ENCODE measurements around the gene FOXD1. TPM values are rescaled to one million over a fixed set of nuclear protein-coding genes. Genes with fewer than 3 reads are reported as not detected.

Gene FOXD1
- total RNA-seq, 1 donor, result 4.2 TPM

DNA sequence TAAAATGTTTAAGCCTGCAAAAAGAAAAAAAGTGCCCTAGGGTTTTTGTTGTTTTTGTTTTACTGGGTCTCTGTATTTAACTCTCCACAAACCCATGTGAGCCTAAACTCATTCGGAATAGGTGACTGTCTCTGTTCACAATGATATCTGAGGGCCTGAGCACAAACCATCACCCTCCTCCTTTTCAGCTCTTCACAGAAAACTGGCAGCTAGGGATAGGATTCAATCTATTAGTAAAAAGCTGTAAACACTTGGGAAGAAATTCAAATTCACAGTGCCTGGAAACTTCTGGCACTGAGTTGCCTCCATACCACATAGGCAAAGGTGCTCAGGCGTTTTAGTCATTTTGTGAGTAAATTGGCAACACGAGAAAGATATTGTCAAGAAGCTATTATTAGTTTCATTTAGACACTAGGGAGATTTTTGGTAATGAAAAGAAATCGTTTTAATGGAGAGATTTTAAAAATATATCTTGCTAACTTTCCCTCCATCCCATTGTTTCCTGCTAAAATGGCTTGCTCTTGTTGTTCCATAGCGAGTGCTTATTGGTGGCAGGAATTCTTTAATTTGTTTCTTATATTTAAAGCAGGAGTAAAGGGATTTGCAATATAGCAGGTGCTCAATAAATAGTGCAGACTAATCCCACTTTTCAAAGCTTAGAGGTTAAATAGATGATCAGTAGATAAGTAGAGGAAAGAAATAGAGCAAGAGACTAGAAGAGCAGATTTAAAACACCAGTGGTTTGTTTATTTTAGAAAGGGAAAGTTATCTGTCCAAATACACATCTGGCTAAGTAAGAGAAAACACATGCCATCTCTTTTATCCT, 9.7 kb downstream of the FOXD1 start:
- TF ChIP-seq, protein P1, sequence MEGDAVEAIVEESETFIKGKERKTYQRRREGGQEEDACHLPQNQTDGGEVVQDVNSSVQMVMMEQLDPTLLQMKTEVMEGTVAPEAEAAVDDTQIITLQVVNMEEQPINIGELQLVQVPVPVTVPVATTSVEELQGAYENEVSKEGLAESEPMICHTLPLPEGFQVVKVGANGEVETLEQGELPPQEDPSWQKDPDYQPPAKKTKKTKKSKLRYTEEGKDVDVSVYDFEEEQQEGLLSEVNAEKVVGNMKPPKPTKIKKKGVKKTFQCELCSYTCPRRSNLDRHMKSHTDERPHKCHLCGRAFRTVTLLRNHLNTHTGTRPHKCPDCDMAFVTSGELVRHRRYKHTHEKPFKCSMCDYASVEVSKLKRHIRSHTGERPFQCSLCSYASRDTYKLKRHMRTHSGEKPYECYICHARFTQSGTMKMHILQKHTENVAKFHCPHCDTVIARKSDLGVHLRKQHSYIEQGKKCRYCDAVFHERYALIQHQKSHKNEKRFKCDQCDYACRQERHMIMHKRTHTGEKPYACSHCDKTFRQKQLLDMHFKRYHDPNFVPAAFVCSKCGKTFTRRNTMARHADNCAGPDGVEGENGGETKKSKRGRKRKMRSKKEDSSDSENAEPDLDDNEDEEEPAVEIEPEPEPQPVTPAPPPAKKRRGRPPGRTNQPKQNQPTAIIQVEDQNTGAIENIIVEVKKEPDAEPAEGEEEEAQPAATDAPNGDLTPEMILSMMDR (IDR thresholded peaks at IDR 0.05; ENCODE audit: insufficient read depth, low read length), result no peak
- DNase-seq (ENCODE audit: low read depth), result no peak
- H3K4me3 ChIP-seq (ENCODE audit: low read depth, low read length), result no peak overlapping the region

DNA sequence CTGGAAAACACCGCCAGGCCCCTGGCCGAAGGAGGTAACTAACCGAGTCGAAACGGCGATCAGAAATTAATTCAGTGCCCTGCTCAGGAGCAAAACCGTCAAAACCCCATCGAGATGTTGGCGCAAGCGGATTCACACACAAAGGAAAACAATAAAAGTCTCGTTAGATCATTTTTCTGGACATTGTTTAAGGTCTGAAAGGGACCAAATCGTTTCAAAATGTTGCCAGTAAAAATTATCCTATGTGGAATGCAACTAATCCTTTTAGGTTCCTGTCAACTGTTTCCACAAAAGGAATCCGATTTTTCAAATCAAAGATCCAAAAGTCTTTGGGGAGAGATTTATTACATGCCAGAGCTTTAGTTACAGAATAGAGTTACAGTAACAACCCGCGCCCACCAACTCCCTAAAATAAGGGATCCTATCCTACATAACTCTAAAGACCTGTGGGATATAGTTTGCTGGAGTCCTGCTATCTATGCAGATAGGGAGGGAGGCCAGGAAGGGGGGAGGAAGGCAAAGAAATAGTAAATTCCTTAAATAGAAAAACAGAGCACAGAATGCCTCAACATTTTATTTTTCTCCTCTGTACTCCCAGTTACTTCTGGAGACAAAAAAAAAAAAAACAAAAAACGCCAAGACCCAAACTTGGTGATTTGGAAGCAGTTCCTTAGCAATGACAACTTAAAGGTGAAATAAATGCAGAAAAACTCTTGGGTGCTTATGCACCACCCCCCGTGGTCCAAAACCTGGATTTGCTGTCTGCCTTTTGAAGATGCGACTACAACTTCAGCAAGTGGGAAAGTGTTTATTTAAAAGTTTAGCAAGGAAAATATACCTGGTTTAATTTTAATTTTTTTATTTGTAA, 10.6 kb downstream of the FOXD1 start:
- peak; percentile 33 for DNase-seq (ENCODE audit: low read depth)
- H3K4me3 ChIP-seq (ENCODE audit: low read depth, low read length), result no peak overlapping the region
- TF ChIP-seq, protein P1 (IDR thresholded peaks at IDR 0.05; ENCODE audit: insufficient read depth, low read length), result no peak

DNA sequence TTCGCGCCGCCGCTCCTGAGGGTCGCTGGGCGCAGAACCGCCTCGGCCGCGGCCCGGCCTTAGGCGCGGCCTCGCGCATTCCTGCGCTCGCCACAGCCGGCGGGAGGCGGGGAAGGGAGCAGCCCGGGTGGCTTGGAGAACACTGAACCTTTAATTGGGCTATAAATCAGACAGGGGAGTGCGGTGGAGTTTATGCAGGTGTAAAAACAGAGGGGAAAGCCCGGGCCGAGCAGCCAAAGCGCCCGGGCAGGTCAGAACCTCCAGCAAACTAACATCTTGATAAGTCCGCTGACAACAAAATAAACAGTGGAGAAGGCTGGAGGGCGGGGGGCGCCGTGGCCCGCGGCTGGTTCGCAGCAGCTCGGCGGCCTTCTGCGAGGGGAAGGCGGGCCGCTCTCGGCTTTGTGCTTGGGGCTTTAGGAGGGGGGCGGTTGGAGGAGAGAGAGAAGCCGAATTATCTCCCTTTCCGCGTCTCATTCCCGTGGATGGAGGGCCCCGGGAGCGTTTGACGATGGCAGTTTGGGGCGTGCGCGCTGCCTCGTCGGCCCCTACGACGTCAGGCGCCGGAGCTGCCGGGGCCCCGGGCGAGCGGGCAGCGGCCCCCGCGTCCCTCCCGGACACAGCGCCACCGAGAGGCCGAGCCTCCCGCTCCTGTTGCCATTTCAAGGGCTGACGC, 11.3 kb downstream of the FOXD1 start:
- no peak overlapping the region for H3K4me3 ChIP-seq (ENCODE audit: low read depth, low read length)
- TF ChIP-seq, protein P1 (IDR thresholded peaks at IDR 0.05; ENCODE audit: insufficient read depth, low read length), result peak; percentile 29
- DNase-seq (ENCODE audit: low read depth), result no peak

DNA sequence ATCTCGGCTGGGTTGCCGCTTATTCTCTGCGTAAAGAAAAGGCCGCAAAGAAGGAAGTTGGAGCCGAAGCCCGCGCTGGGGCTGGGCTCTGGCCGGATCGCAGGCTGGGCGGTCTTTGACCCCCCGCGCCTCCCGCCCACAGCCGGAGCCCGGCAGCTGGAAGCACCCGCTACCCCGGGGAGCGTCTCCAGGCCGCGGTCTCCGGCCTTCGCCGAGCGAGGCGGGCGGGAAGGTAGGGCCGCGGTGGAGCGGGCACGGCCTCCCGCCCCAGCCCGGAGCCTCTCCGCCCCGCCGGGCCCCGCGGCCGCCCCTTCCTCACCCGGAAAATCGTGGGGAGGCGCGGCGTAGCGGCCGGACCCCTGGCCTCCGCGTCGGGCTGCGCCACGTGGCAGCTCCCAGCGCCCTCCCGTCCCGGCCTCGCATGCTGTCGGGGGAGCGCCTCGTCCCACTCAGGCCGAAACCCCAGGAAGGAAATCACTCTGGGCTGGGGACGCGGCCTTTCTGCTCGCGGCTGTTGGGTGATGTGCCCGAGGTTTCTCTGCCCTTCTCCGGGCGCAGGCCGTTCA, 12.0 kb downstream of the FOXD1 start:
- DNase-seq (ENCODE audit: low read depth), result no peak
- no peak overlapping the region for H3K4me3 ChIP-seq (ENCODE audit: low read depth, low read length)
- TF ChIP-seq, protein P1 (IDR thresholded peaks at IDR 0.05; ENCODE audit: insufficient read depth, low read length), result no peak

DNA sequence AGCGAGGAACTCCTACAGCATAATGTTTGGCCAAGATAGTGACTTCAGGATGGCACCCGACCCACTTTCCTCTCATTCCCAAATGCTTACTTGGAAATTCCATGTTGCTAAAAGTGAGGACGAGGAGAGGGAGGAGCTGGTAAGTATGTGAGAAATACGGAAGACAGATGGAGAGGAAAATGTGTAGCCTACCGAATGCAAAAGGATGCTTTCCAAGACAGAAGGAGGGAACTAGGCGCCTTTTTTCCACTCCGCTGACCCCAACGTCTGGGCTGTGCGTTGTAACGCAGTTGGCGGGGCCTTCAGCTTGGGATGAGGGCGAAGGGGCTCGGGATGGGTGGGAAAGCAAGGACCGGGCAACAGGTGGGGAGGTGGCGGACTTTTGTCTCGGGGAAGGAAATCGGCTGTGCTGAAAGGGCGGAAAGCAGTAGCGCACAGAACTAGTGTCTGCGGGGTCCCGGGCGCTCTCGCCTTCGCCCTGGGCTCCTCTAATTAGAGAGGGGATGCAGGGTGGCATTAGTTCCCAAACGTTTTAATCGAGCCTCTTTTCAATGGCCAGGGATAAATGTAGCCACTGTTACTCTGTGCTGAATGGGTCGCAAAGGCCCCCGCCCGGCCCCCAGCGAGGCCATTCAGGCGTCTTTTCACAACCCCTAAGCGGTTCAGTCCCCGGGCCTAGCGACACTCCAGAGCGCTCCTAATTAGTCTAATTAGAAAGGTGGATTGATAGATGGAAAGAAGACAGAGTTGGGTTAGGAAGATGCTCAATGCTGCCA, 12.6 kb downstream of the FOXD1 start:
- TF ChIP-seq, protein P1 (IDR thresholded peaks at IDR 0.05; ENCODE audit: insufficient read depth, low read length), result no peak
- no peak overlapping the region for H3K4me3 ChIP-seq (ENCODE audit: low read depth, low read length)
- DNase-seq (ENCODE audit: low read depth), result no peak

DNA sequence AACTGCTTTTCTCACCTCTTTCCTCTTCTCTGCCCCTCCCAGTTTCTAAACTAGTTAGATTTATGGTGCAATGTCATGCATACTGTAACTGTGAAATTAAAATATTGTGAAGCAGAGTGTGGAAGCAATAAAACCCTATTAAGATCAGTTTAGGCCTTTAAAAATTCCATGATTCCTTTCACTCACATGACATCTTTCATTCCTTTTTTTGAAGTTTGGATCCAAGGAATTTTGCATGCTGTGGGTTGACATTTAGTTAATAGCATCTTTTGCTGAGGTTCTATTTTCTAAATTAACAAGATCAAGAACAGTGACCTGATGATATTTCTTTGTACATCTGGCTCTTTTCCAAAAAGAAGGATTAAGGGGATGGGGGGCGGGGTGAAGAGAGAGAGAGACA, 13.7 kb downstream of the FOXD1 start:
- no peak for DNase-seq (ENCODE audit: low read depth)
- H3K4me3 ChIP-seq (ENCODE audit: low read depth, low read length), result no peak overlapping the region
- TF ChIP-seq, protein P1 (IDR thresholded peaks at IDR 0.05; ENCODE audit: insufficient read depth, low read length), result no peak
